Nephron (organoid): ENCODE results near the gene PRRC2B.
"Not testable (repeated sequence)": the region's sequence is repeated elsewhere in the genome, so short reads cannot be mapped to it uniquely, and the experiment has no call there.

Source experiments
- H3K27ac Mint-ChIP-seq, 3 experiments: 2 replicates each; pipeline ENCODE4 v1.8.0; 2020; ENCODE audit warnings: mixed read lengths in 3 of 3, mild to moderate bottlenecking in 2 of 3, moderate library complexity in 1 of 3
- H3K27me3 Mint-ChIP-seq: 2 replicates; pipeline ENCODE4 v1.8.0; 2021; ENCODE audit warnings: low read depth, mild to moderate bottlenecking, moderate library complexity, mixed read lengths
- H3K36me3 Mint-ChIP-seq: 2 replicates; pipeline ENCODE4 v1.8.0; 2020; ENCODE audit warnings: low read depth, mixed read lengths
- H3K4me1 Mint-ChIP-seq: 2 replicates; pipeline ENCODE4 v1.8.0; 2020; ENCODE audit warnings: mixed read lengths
- H3K4me3 Mint-ChIP-seq, 3 experiments: 2 replicates each; pipeline ENCODE4 v1.8.0; 2020; ENCODE audit warnings: mild to moderate bottlenecking in 3 of 3, mixed read lengths in 3 of 3, moderate library complexity in 2 of 3
- H3K9me3 Mint-ChIP-seq: 2 replicates; pipeline ENCODE4 v1.8.0; 2020; ENCODE audit warnings: mixed read lengths
- CTCF ChIP-seq, 3 experiments: fragments of 200-600 bp; sonication (generic); IDR thresholded peaks; one replicate each; pipeline ENCODE4 v1.5.0; 2021; ENCODE audit warnings: antibody characterized with exemption in 3 of 3; ENCODE audit not compliant: unreplicated experiment in 3 of 3

PRRC2B gene

GRCh38 chr9:131546336-131547084 lies 152.6 kb downstream of the PRRC2B start:
- TF ChIP-seq CTCF (IDR thresholded peaks at IDR 0.05; ENCODE audit: unreplicated experiment in 3 of 3): no peak
- Mint-ChIP-seq H3K36me3 (no peaks in the 10 kb centered on the region), H3K9me3 (peaks cover 33% of the 10 kb centered on the region), H3K27ac (no peak overlapping the region), H3K4me1 (peaks cover 5% of the 10 kb centered on the region), H3K27me3 (peaks cover 22% of the 10 kb centered on the region), H3K4me3 (no peak overlapping the region)

- H3K27ac Mint-ChIP-seq, H3K36me3 Mint-ChIP-seq, H3K4me3 Mint-ChIP-seq, H3K4me1 Mint-ChIP-seq: not testable (repeated sequence)
- Mint-ChIP-seq H3K9me3 (peaks cover 19% of the 10 kb centered on the region), H3K27me3 (peaks cover 44% of the 10 kb centered on the region)
These were observed 155.3 kb downstream of the PRRC2B start for GRCh38 chr9:131549186-131549585.
